SK-N-SH treated with all-trans-retinoic acid at 6 μM for 48 hours (cell line): ENCODE results near the gene KRTAP10-7.

Experiments used
- ATAC-seq: fragments of 200-7000 bp; cut with Tn5 transposase; 3 replicates; pipeline ENCODE4 v1.9.1; 2020; ENCODE audit warnings: mild to moderate bottlenecking, moderate library complexity
- ARNTL ChIP-seq: fragments of 450-650 bp; formaldehyde crosslinking; IDR thresholded peaks from 2 replicates; pipeline ENCODE4 v1.5.0; 2020; ENCODE audit warnings: low read depth, mild to moderate bottlenecking, moderate library complexity, borderline replicate concordance
- BACH2 ChIP-seq: fragments of 250-450 bp; sonication (Bioruptor Pico); IDR thresholded peaks from 2 replicates; pipeline ENCODE4 v1.9.0; 2021; ENCODE audit warnings: mild to moderate bottlenecking, borderline replicate concordance
- CSDC2 ChIP-seq: fragments of 250-450 bp; sonication (Bioruptor Pico); IDR thresholded peaks from 2 replicates; pipeline ENCODE4 v1.5.0; 2020; ENCODE audit warnings: mild to moderate bottlenecking, moderate library complexity
- ESRRG ChIP-seq: fragments of 250-450 bp; sonication (Bioruptor Pico); IDR thresholded peaks from 2 replicates; pipeline ENCODE4 v1.6.1; 2021; ENCODE audit warnings: mild to moderate bottlenecking
- GLIS3 ChIP-seq: fragments of 250-450 bp; sonication (Bioruptor Pico); IDR thresholded peaks from 2 replicates; pipeline ENCODE4 v1.5.0; 2020; ENCODE audit warnings: mild to moderate bottlenecking, moderate library complexity
- ISL1 ChIP-seq: fragments of 250-450 bp; sonication (Bioruptor Pico); IDR thresholded peaks from 2 replicates; pipeline ENCODE4 v2.1.2; 2022; ENCODE audit warnings: mild to moderate bottlenecking, moderate library complexity
- OSR1 ChIP-seq: fragments of 250-450 bp; sonication (Bioruptor Pico); IDR thresholded peaks from 2 replicates; pipeline ENCODE4 v1.8.0; 2022; ENCODE audit warnings: moderate library complexity, mild to moderate bottlenecking, inconsistent platforms
- PATZ1 ChIP-seq: fragments of 250-450 bp; sonication (Bioruptor Pico); IDR thresholded peaks from 2 replicates; pipeline ENCODE4 v1.8.0; 2020; ENCODE audit warnings: mild to moderate bottlenecking, moderate library complexity, borderline replicate concordance
- PPARA ChIP-seq: fragments of 250-450 bp; sonication (Bioruptor Pico); IDR thresholded peaks from 2 replicates; pipeline ENCODE4 v1.5.0; 2020; ENCODE audit warnings: mild to moderate bottlenecking, borderline replicate concordance
- SNAI2 ChIP-seq: fragments of 250-450 bp; sonication (Bioruptor Pico); IDR thresholded peaks from 2 replicates; pipeline ENCODE4 v1.5.0; 2020; ENCODE audit warnings: mild to moderate bottlenecking, moderate library complexity
- TCF4 ChIP-seq: fragments of 250-450 bp; sonication (Bioruptor Pico); IDR thresholded peaks from 2 replicates; pipeline ENCODE4 v1.8.0; 2021; ENCODE audit warnings: mild to moderate bottlenecking, moderate library complexity, borderline replicate concordance
- TOX ChIP-seq: fragments of 250-450 bp; sonication (Bioruptor Pico); IDR thresholded peaks from 2 replicates; pipeline ENCODE4 v1.8.0; 2021; ENCODE audit warnings: mild to moderate bottlenecking, moderate library complexity, borderline replicate concordance
- TSHZ2 ChIP-seq: fragments of 250-450 bp; sonication (Bioruptor Pico); IDR thresholded peaks from 2 replicates; pipeline ENCODE4 v1.5.0; 2020; ENCODE audit warnings: mild to moderate bottlenecking, moderate library complexity
- ZFP3 ChIP-seq: fragments of 250-450 bp; sonication (Bioruptor Pico); IDR thresholded peaks from 2 replicates; pipeline ENCODE4 v1.5.0; 2020; ENCODE audit warnings: mild to moderate bottlenecking, moderate library complexity
- ZFP30 ChIP-seq: fragments of 450-650 bp; formaldehyde crosslinking; IDR thresholded peaks from 2 replicates; pipeline ENCODE4 v1.5.0; 2022; ENCODE audit warnings: mild to moderate bottlenecking, moderate library complexity
- ZNF565 ChIP-seq: fragments of 450-650 bp; formaldehyde crosslinking; conservative IDR thresholded peaks from 2 replicates; pipeline ENCODE4 v1.5.0; 2020; ENCODE audit warnings: low read depth, mild to moderate bottlenecking, moderate library complexity
- ZNF8 ChIP-seq: fragments of 450-650 bp; formaldehyde crosslinking; IDR thresholded peaks from 2 replicates; pipeline ENCODE4 v1.5.0; 2020; ENCODE audit warnings: mild to moderate bottlenecking, moderate library complexity
- TF ChIP-seq, protein P1 (sequence below): fragments of 250-450 bp; sonication (Bioruptor Pico); IDR thresholded peaks from 2 replicates; pipeline ENCODE4 v1.8.0; 2021; ENCODE audit warnings: low read depth, mild to moderate bottlenecking, moderate library complexity, borderline replicate concordance
- TF ChIP-seq, protein P2 (sequence below): fragments of 250-450 bp; sonication (Bioruptor Pico); IDR thresholded peaks from 2 replicates; pipeline ENCODE4 v1.5.1; 2020; ENCODE audit warnings: low read depth, mild to moderate bottlenecking, moderate library complexity
- TF ChIP-seq, protein P3 (sequence below): fragments of 250-450 bp; sonication (Bioruptor Pico); IDR thresholded peaks from 2 replicates; pipeline ENCODE4 v1.5.1; 2021; ENCODE audit warnings: mild to moderate bottlenecking, moderate library complexity

KRTAP10-7 gene

GRCh38 chr21:44599264-44600029, 950 bp upstream of the KRTAP10-7 start:
- no peak for TF ChIP-seq ZFP3 (CRISPR knock-in tag)
- no peak for TF ChIP-seq ZFP30 (CRISPR knock-in tag)
- TF ChIP-seq PATZ1 (CRISPR knock-in tag) = no peak
- no peak for TF ChIP-seq SNAI2 (CRISPR knock-in tag)
- TF ChIP-seq TSHZ2 (CRISPR knock-in tag) = no peak
- TF ChIP-seq, protein P1, sequence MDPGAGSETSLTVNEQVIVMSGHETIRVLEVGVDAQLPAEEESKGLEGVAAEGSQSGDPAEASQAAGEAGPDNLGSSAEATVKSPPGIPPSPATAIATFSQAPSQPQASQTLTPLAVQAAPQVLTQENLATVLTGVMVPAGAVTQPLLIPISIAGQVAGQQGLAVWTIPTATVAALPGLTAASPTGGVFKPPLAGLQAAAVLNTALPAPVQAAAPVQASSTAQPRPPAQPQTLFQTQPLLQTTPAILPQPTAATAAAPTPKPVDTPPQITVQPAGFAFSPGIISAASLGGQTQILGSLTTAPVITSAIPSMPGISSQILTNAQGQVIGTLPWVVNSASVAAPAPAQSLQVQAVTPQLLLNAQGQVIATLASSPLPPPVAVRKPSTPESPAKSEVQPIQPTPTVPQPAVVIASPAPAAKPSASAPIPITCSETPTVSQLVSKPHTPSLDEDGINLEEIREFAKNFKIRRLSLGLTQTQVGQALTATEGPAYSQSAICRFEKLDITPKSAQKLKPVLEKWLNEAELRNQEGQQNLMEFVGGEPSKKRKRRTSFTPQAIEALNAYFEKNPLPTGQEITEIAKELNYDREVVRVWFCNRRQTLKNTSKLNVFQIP (CRISPR knock-in tag) = no peak
- TF ChIP-seq, protein P2, sequence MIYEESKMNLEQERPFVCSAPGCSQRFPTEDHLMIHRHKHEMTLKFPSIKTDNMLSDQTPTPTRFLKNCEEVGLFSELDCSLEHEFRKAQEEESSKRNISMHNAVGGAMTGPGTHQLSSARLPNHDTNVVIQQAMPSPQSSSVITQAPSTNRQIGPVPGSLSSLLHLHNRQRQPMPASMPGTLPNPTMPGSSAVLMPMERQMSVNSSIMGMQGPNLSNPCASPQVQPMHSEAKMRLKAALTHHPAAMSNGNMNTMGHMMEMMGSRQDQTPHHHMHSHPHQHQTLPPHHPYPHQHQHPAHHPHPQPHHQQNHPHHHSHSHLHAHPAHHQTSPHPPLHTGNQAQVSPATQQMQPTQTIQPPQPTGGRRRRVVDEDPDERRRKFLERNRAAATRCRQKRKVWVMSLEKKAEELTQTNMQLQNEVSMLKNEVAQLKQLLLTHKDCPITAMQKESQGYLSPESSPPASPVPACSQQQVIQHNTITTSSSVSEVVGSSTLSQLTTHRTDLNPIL (CRISPR knock-in tag) = no peak
- TF ChIP-seq CSDC2 (CRISPR knock-in tag) = no peak
- TF ChIP-seq, protein P3, sequence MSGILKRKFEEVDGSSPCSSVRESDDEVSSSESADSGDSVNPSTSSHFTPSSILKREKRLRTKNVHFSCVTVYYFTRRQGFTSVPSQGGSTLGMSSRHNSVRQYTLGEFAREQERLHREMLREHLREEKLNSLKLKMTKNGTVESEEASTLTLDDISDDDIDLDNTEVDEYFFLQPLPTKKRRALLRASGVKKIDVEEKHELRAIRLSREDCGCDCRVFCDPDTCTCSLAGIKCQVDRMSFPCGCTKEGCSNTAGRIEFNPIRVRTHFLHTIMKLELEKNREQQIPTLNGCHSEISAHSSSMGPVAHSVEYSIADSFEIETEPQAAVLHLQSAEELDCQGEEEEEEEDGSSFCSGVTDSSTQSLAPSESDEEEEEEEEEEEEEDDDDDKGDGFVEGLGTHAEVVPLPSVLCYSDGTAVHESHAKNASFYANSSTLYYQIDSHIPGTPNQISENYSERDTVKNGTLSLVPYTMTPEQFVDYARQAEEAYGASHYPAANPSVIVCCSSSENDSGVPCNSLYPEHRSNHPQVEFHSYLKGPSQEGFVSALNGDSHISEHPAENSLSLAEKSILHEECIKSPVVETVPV = no peak
- no peak for TF ChIP-seq ISL1
- ATAC-seq = no peak

- peak; percentile 46; the same call in 1 of the 3 replicates for ATAC-seq
Observed at GRCh38 chr21:44601091-44601490, 694 bp downstream of the KRTAP10-7 start.

DNA sequence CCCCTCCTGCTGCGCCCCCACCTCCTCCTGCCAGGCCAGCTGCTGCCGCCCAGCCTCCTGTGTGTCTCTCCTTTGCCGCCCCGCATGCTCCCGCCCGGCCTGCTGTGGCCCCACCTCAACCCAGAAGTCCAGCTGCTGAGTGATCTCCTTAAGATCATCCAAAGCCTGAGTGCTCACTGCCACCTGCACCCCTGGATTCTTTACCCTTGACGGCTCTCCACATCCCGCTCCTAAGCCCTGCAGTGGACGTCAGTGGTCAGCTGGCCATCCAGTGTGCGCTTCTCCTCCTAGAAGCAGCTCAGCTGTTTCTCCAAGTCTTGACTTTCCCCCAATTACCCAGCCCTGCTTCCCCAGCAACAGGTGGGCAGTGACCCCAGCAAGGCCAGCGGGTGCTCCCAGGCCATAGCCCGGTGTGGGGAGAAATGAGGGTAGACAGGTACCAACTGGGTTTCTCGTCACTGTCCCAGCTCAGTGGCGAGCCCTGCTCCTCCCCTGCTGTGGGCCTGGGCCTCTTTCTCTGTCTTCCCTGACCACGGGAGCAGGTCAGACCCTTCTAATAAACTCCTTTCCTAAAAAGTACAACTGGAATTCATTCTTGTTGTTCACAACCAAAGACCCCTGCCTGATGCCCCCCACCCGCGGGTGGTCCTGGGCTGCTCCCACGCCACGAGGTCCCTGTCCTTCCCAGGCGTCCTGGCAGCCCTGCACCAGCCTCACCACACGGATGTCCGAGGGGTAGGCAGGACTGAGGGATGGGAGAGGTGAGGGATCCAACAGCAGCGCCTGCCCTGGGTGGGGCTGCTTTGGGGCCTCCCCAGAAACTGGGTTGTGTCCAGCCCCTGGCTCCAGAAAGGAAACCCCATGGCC, 1.4 kb downstream of the KRTAP10-7 start:
- no peak for ATAC-seq
- TF ChIP-seq ARNTL (CRISPR knock-in tag) (no peak), TOX (CRISPR knock-in tag) (no peak), TCF4 (CRISPR knock-in tag) (no peak), BACH2 (CRISPR knock-in tag) (no peak), OSR1 (CRISPR knock-in tag) (no peak), ESRRG (CRISPR knock-in tag) (no peak), GLIS3 (CRISPR knock-in tag) (no peak), PPARA (CRISPR knock-in tag) (no peak), ZNF8 (CRISPR knock-in tag) (no peak), ISL1 (no peak), ZNF565 (CRISPR knock-in tag) (no peak), CSDC2 (CRISPR knock-in tag) (no peak), SNAI2 (CRISPR knock-in tag) (no peak), PATZ1 (CRISPR knock-in tag) (no peak)
- TF ChIP-seq, protein P2 (CRISPR knock-in tag) = no peak
- TF ChIP-seq, protein P1 (CRISPR knock-in tag) = no peak
